ENCODE measurements around the gene PRICKLE2.

PRICKLE2 gene

DNA sequence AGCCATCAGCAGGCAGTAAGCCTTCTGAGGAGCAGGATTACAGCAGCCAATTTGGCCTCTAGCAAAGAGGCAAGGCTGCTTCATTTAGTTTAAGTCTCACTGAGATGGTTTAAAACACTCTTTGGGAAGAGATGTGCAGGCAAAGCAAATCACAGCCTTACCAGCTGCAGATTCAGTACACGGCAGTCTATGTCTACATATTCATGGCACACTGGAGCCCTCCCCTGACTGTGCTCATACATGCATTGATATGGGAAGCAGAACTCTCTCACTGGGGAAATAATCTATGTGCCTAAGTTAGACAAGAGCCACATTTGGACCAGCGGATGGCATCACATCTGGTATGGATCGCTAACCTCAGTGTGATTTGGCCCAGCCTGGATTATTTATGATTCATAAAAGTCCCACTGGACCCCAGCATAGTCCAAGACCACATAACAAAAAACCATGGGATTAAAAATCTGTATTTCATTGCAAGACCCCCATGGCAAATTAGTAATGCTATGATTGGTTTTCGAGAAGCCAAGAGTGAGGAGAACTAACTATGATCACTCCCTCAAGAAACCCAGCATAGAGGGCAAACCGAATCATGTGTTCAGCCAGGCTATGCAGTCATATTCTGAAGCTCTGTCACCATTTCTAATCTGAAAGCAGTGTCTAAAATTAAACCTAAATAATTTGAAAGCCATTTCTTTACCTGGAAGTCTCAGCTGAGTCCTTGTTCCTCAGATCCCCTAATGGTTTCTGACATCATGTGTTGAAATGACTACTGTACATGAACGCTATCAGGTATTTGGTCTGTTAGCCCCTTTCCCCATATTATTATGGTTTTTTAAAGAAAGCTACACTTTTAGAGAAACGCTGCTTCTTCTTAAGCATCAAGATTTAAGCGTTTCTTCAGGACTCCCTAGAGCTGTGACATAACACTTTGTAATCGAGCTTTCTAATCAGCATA is 1.2 kb downstream of the PRICKLE2 start:
- in situ Hi-C loops (cut with MboI; ENCODE audit: low sequenced_read_pairs, unreplicated experiment): no loop called here
- no peak for DNase-seq (ENCODE audit: low spot score)
- TF ChIP-seq, protein P1, sequence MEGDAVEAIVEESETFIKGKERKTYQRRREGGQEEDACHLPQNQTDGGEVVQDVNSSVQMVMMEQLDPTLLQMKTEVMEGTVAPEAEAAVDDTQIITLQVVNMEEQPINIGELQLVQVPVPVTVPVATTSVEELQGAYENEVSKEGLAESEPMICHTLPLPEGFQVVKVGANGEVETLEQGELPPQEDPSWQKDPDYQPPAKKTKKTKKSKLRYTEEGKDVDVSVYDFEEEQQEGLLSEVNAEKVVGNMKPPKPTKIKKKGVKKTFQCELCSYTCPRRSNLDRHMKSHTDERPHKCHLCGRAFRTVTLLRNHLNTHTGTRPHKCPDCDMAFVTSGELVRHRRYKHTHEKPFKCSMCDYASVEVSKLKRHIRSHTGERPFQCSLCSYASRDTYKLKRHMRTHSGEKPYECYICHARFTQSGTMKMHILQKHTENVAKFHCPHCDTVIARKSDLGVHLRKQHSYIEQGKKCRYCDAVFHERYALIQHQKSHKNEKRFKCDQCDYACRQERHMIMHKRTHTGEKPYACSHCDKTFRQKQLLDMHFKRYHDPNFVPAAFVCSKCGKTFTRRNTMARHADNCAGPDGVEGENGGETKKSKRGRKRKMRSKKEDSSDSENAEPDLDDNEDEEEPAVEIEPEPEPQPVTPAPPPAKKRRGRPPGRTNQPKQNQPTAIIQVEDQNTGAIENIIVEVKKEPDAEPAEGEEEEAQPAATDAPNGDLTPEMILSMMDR (IDR thresholded peaks at IDR 0.05; ENCODE audit: borderline replicate concordance, control extremely low read depth, extremely low read depth, insufficient read depth, missing control alignments): no peak

DNA sequence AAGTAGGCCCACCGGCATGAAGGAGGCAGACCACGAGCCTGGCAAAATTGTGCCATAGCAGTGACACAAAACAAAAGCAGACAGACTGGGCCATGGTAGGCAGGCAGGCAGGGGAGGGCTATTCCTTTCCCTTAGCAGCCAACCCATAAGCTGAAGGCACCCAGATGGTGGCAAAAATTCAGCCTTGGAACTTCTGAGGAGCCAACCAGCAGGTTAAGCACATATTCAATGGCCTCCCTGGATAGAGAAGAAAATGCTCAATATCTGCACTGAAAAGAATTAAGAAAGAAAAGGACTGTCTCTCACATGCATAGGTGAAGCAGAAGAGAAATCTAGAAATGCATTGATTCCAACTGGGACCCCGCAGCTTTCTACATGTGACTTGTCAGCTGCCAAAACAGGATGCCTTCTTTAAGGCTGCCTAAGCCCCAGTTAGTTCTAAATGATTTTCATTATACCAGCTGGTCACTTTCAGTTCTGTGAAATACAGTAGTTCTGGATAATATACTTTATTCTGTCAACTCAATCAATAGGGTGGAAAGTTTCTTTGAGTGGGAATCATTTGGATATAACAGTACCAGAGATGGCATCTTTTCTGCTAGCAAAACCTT is 2.7 kb downstream of the PRICKLE2 start:
- no peak for DNase-seq (ENCODE audit: low spot score)
- in situ Hi-C loops (cut with MboI; ENCODE audit: low sequenced_read_pairs, unreplicated experiment): no loop called here
- TF ChIP-seq, protein P1 (IDR thresholded peaks at IDR 0.05; ENCODE audit: borderline replicate concordance, control extremely low read depth, extremely low read depth, insufficient read depth, missing control alignments): no peak

DNA sequence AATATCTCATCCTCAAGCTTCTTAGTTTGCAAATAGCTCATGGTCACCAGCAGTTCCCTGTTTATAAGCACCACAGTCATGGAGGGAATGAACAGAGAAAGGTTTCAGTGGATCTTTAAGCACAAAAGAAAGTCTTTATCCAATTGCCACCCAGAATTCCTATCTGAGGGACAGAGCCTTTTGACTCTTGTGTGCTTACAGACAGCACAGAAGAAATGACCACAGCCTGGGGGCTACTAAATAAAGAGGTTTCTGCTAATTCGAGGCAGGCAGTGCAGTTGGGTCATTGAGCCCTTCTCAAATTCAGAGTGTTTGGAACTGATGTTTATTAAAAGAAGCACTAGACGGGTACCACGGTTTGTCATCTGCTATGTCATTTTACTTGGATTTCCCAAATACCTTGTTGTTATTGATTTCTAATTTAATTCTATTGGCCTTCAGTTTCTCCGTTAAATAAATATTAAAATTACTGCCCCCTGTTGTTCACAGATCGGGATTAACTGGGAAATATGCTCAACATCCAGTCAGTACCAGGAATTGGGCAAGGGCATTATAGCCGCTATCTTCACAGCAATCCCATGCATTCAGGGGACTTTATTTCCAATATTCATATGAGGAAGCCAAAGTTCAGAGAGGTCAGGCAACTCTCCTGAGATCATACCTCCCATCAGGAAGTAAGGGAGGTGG is 3.6 kb downstream of the PRICKLE2 start:
- DNase-seq (ENCODE audit: low spot score): no peak
- TF ChIP-seq, protein P1 (IDR thresholded peaks at IDR 0.05; ENCODE audit: borderline replicate concordance, control extremely low read depth, extremely low read depth, insufficient read depth, missing control alignments): no peak
- in situ Hi-C loops (cut with MboI; ENCODE audit: low sequenced_read_pairs, unreplicated experiment): no loop called here

DNA sequence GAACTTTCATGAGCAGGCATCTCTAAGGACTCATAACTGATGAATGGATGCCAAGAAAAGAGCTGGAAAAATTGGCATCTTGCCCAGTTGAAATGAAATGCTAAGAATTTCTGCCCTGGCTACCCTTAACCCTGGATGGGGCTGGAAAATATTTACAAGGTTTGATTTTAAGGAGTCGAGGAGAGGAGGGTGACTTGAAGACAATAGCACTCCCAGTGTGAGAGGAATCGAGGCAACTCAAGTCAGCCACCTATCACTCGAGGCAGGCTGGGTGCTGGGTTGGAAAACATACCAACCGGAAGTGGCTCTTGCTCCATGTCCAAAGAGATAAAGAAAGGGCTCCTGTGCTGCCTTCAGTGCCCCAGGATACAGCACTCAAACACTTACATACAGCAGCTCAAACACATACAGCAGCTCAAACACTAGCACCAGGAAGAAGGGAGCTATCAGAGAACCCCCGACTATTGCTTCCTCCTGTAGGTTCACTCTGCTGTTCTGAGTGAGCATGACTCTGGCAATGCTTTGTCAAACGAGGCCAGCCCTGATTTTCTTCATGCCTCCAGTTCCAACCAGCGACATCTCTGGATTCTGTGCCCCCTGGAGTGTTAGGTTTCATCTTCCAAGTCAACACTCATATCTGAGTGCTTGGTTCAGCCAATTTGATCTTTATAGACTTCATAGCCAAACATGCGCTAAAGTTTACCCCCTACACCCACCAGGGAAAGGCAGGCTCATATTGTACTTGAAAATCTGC is 4.9 kb downstream of the PRICKLE2 start:
- in situ Hi-C loops (cut with MboI; ENCODE audit: low sequenced_read_pairs, unreplicated experiment): no loop called here
- TF ChIP-seq, protein P1 (IDR thresholded peaks at IDR 0.05; ENCODE audit: borderline replicate concordance, control extremely low read depth, extremely low read depth, insufficient read depth, missing control alignments): no peak
- DNase-seq (ENCODE audit: low spot score): no peak

DNA sequence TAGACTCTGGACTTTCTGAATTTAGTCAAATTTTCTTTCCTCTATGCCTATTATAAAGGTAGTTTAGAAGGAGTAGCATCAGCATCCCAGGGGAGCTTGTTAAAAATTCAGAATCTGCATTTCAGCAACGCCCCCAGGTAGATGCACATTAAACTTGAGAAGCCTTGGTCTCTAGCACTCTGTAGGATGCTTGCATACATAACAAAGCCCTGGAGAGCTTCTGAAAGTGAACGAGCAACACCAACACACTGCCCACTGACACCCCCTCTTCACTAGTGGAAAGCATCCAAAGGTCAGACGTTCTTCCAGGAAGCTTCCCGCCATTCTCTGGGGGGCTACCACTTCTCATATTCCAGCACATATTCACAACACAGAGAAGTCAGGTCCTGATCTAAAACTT is 6.5 kb downstream of the PRICKLE2 start:
- TF ChIP-seq, protein P1 (IDR thresholded peaks at IDR 0.05; ENCODE audit: borderline replicate concordance, control extremely low read depth, extremely low read depth, insufficient read depth, missing control alignments): no peak
- DNase-seq (ENCODE audit: low spot score): no peak
- in situ Hi-C loops (cut with MboI; ENCODE audit: low sequenced_read_pairs, unreplicated experiment): no loop called here

DNA sequence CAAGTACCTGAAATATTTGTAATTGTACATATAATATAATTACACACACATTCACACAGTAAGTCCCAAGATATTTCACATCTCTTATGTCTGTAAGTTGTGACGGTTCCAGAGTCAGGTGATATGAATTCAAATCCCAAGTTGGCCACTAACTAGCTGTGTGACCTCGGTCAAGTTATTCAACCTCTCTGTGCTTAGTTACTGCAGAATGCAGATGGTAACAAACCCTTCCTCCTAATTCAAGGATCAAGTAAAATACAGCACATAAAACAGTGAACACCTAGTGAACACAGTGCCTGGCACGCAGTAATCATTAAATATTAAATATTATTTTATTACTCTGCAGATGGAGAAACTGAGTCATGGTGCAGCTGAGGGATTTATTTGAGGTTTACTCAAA is 6.9 kb downstream of the PRICKLE2 start:
- no peak for DNase-seq (ENCODE audit: low spot score)
- in situ Hi-C loops (cut with MboI; ENCODE audit: low sequenced_read_pairs, unreplicated experiment): no loop called here
- TF ChIP-seq, protein P1 (IDR thresholded peaks at IDR 0.05; ENCODE audit: borderline replicate concordance, control extremely low read depth, extremely low read depth, insufficient read depth, missing control alignments): no peak

All from GM13976 (cell line).